ENCODE measurements around the gene GMPPA.

GRCh38 chr2:219466816-219467735, 31.6 kb upstream of the GMPPA start:
- TF ChIP-seq POLR2A (IDR thresholded peaks at IDR 0.05), result no peak
- no peak for TF ChIP-seq CTCF (IDR thresholded peaks at IDR 0.05)
